Neuronal stem cell (in vitro differentiated cells): ENCODE measurements around the gene NAA20.

Source experiments
- DNase-seq: peaks from one replicate; pipeline ENCODE4 v3.0.0-alpha.2; 2013; ENCODE audit warnings: low spot score
- H2AFZ ChIP-seq: one replicate; pipeline ENCODE4 v1.6.1; 2013; ENCODE audit warnings: mild to moderate bottlenecking, low read length, inconsistent platforms
- H2AK5ac ChIP-seq: 2 replicates; pipeline ENCODE4 v1.6.1; 2013; ENCODE audit warnings: low read depth, mild to moderate bottlenecking, inconsistent platforms, low read length, moderate library complexity, mixed read lengths
- H2BK120ac ChIP-seq: 2 replicates; pipeline ENCODE4 v1.6.1; 2013; ENCODE audit warnings: low read depth, mild to moderate bottlenecking, inconsistent platforms, low read length, moderate library complexity, mixed read lengths
- H2BK12ac ChIP-seq: one replicate; pipeline ENCODE4 v1.6.1; 2013; ENCODE audit warnings: low read length, inconsistent platforms
- H2BK15ac ChIP-seq: 2 replicates; pipeline ENCODE4 v1.6.1; 2013; ENCODE audit warnings: mild to moderate bottlenecking, low read length, inconsistent platforms, mixed read lengths
- H2BK5ac ChIP-seq: one replicate; pipeline ENCODE4 v1.6.1; 2013; ENCODE audit warnings: inconsistent platforms, mild to moderate bottlenecking, low read length, moderate library complexity
- H3K14ac ChIP-seq: one replicate; pipeline ENCODE4 v1.6.1; 2013; ENCODE audit warnings: low read length, inconsistent platforms
- H3K18ac ChIP-seq: 2 replicates; pipeline ENCODE4 v1.6.1; 2013; ENCODE audit warnings: low read length, inconsistent platforms
- H3K23ac ChIP-seq: 2 replicates; pipeline ENCODE4 v1.6.1; 2013; ENCODE audit warnings: low read depth, mild to moderate bottlenecking, mixed read lengths, low read length, inconsistent platforms; ENCODE audit not compliant: poor library complexity
- H3K27ac ChIP-seq: replicated peaks from 3 replicates; pipeline ENCODE4 v1.5.1; 2013; ENCODE audit warnings: low read length, inconsistent platforms
- H3K27me3 ChIP-seq, 3 experiments: 2 replicates each; pipeline ENCODE4 v1.6.1; 2013; ENCODE audit warnings: low read length in 3 of 3, mild to moderate bottlenecking in 2 of 3, inconsistent platforms in 1 of 3, low read depth in 1 of 3, mixed read lengths in 1 of 3, moderate library complexity in 1 of 3; ENCODE audit not compliant: control insufficient read depth in 3 of 3, insufficient read depth in 3 of 3
- H3K36me3 ChIP-seq, 2 donors: replicated peaks in 1 of 2; 2 replicates each; pipeline ENCODE4 v1.6.1; 2013; ENCODE audit warnings: low read length in 2 of 2; ENCODE audit not compliant: control insufficient read depth in 2 of 2, insufficient read depth in 2 of 2
- H3K4ac ChIP-seq: 2 replicates; pipeline ENCODE4 v1.6.1; 2013; ENCODE audit warnings: inconsistent platforms, mild to moderate bottlenecking, low read length, moderate library complexity
- H3K4me1 ChIP-seq, 2 donors: 1 replicate in 1 of 2; 2 replicates in 1 of 2; pipeline ENCODE4 v1.6.1; 2013; ENCODE audit warnings: low read length in 2 of 2, low read depth in 1 of 2; ENCODE audit not compliant: control insufficient read depth in 2 of 2, insufficient read depth in 1 of 2
- H3K4me2 ChIP-seq: one replicate; pipeline ENCODE4 v1.6.1; 2013; ENCODE audit warnings: mild to moderate bottlenecking, low read length, inconsistent platforms; ENCODE audit not compliant: insufficient read depth, poor library complexity, severe bottlenecking
- H3K4me3 ChIP-seq, 2 donors: 2 replicates each; pipeline ENCODE4 v1.5.1; 2013; ENCODE audit warnings: low read length in 2 of 2, mild to moderate bottlenecking in 2 of 2, inconsistent platforms in 1 of 2, moderate library complexity in 1 of 2
- H3K79me1 ChIP-seq: one replicate; pipeline ENCODE4 v1.6.1; 2013; ENCODE audit warnings: low read depth, mild to moderate bottlenecking, inconsistent platforms, low read length, moderate library complexity
- H3K9ac ChIP-seq: one replicate; pipeline ENCODE4 v1.6.1; 2013; ENCODE audit warnings: mild to moderate bottlenecking, low read depth, low read length, inconsistent platforms; ENCODE audit not compliant: poor library complexity
- H3K9me3 ChIP-seq, 2 donors: replicated peaks in 1 of 2; 2 replicates each; pipeline versions ENCODE3 to v1.6.1; 2013; ENCODE audit warnings: low read length in 2 of 2, mild to moderate bottlenecking in 2 of 2, inconsistent platforms in 1 of 2, low read depth in 1 of 2, mixed read lengths in 1 of 2, moderate library complexity in 1 of 2; ENCODE audit not compliant: control insufficient read depth in 2 of 2, insufficient read depth in 1 of 2
- H4K8ac ChIP-seq: one replicate; pipeline ENCODE4 v1.6.1; 2013; ENCODE audit warnings: low read depth, mild to moderate bottlenecking, inconsistent platforms, low read length, moderate library complexity
- H4K91ac ChIP-seq: one replicate; pipeline ENCODE4 v1.6.1; 2013; ENCODE audit warnings: low read length, low read depth, mild to moderate bottlenecking, inconsistent platforms; ENCODE audit not compliant: poor library complexity
- WGBS, 2 donors: extraction: QIAGEN DNeasy Blood & Tissue Kit; methylation state at CpG; one replicate each; pipeline ENCODE4 v1.1.7; 2013; ENCODE audit warnings: missing lambda C conversion rate in 2 of 2, mixed read lengths in 1 of 2; ENCODE audit not compliant: insufficient read length in 2 of 2, insufficient replicate concordance in 1 of 2; ENCODE audit errors: extremely low coverage in 2 of 2; 5-methylcytosine and 5-hydroxymethylcytosine counted together

NAA20 gene

GRCh38 chr20:20065361-20065760 is 48.2 kb downstream of the NAA20 start:
- Histone ChIP-seq H3K4ac (no peak overlapping the region), H3K23ac (no peak overlapping the region), H3K14ac (no peak overlapping the region), H3K18ac (no peak overlapping the region), H3K27me3 (peaks cover 0 to 5% (median 0%) of the 10 kb centered on the region in 3 experiments), H4K8ac (no peak overlapping the region), H3K9ac (no peak overlapping the region), H3K4me1 (no peaks in the 10 kb centered on the region), H3K4me3 (no peak overlapping the region), H2BK12ac (no peak overlapping the region), H2BK120ac (no peak overlapping the region), H2AFZ (no peak overlapping the region), H2BK5ac (no peak overlapping the region), H3K27ac (no peak overlapping the region), H2BK15ac (no peak overlapping the region), H3K4me2 (no peak overlapping the region), H4K91ac (no peak overlapping the region), H2AK5ac (no peak overlapping the region), H3K36me3 (no peaks in the 10 kb centered on the region), H3K79me1 (no peaks in the 10 kb centered on the region), H3K9me3 (no peaks in the 10 kb centered on the region)
- DNase-seq, result no peak
- no CpG with 5 or more reads among the region's 1 CpG for WGBS, 2 donors

- H2BK12ac ChIP-seq, result no peak overlapping the region
- whole genome bisulfite sequencing, 2 donors, result no CpG with 5 or more reads among the region's 10 CpGs
- no peak for DNase-seq
Observed at GRCh38 chr20:20070871-20071726, 53.9 kb downstream of the NAA20 start.

GRCh38 chr20:20073801-20074371 is 56.7 kb downstream of the NAA20 start:
- no peak overlapping the region for H3K23ac ChIP-seq
- WGBS, 2 donors, result no CpG with 5 or more reads among the region's 15 CpGs

More at GRCh38 chr20:20070871-20071726, 53.9 kb downstream of the NAA20 start:
- no peaks in the 10 kb centered on the region for H3K79me1 ChIP-seq
- no peak overlapping the region for H4K8ac ChIP-seq
- H3K4me2 ChIP-seq, result no peak overlapping the region
- no peak overlapping the region for H3K4ac ChIP-seq
- no peak overlapping the region for H3K27ac ChIP-seq
- no peak overlapping the region for H3K18ac ChIP-seq
- H3K14ac ChIP-seq, result no peak overlapping the region
- H2AK5ac ChIP-seq, result no peak overlapping the region
- peaks cover 0 to 2% (median 0%) of the 10 kb centered on the region in 3 experiments for H3K27me3 ChIP-seq
- no peak overlapping the region for H2BK120ac ChIP-seq
- no peak overlapping the region for H2BK5ac ChIP-seq
- no peak overlapping the region for H4K91ac ChIP-seq
- no peaks in the 10 kb centered on the region for H3K36me3 ChIP-seq
- H2BK15ac ChIP-seq, result no peak overlapping the region
- no peak overlapping the region for H2AFZ ChIP-seq
- no peaks in the 10 kb centered on the region for H3K9me3 ChIP-seq
- H3K4me1 ChIP-seq, result no peaks in the 10 kb centered on the region
- H3K9ac ChIP-seq, result no peak overlapping the region
- H3K23ac ChIP-seq, result no peak overlapping the region
- H3K4me3 ChIP-seq, result no peak overlapping the region

GRCh38 chr20:20075032-20075431 is 57.9 kb downstream of the NAA20 start:
- no CpG with 5 or more reads among the region's 4 CpGs for WGBS, 2 donors
- H2BK5ac ChIP-seq, result no peak overlapping the region

More at GRCh38 chr20:20073801-20074371, 56.7 kb downstream of the NAA20 start:
- H3K9me3 ChIP-seq, result no peaks in the 10 kb centered on the region
- H4K8ac ChIP-seq, result no peak overlapping the region
- H2BK15ac ChIP-seq, result no peak overlapping the region
- peak overlapping the region; percentile 73 for H2AFZ ChIP-seq
- no peak overlapping the region for H2BK5ac ChIP-seq
- no peak overlapping the region for H4K91ac ChIP-seq
- peak overlapping the region; percentile 28 for H3K18ac ChIP-seq
- H3K4me2 ChIP-seq, result no peak overlapping the region
- DNase-seq, result no peak
- no peak overlapping the region for H3K27ac ChIP-seq
- H3K79me1 ChIP-seq, result no peaks in the 10 kb centered on the region
- no peak overlapping the region for H2BK120ac ChIP-seq
- H3K9ac ChIP-seq, result no peak overlapping the region
- no peak overlapping the region for H2BK12ac ChIP-seq
- H3K4me1 ChIP-seq, result no peaks in the 10 kb centered on the region
- H3K4ac ChIP-seq, result no peak overlapping the region
- peaks cover 0 to 9% (median 0%) of the 10 kb centered on the region in 3 experiments for H3K27me3 ChIP-seq
- no peaks in the 10 kb centered on the region for H3K36me3 ChIP-seq
- H3K14ac ChIP-seq, result no peak overlapping the region
- no peak overlapping the region for H3K4me3 ChIP-seq
- no peak overlapping the region for H2AK5ac ChIP-seq

More at GRCh38 chr20:20075032-20075431, 57.9 kb downstream of the NAA20 start:
- Histone ChIP-seq H2BK15ac (no peak overlapping the region), H3K27ac (no peak overlapping the region), H3K18ac (no peak overlapping the region), H2BK120ac (no peak overlapping the region), H3K79me1 (no peaks in the 10 kb centered on the region), H3K9ac (no peak overlapping the region), H2BK12ac (no peak overlapping the region), H3K4me1 (no peaks in the 10 kb centered on the region), H3K4ac (no peak overlapping the region), H4K91ac (no peak overlapping the region), H3K4me3 (no peak overlapping the region), H3K27me3 (peaks cover 0 to 13% (median 0%) of the 10 kb centered on the region in 3 experiments), H3K14ac (no peak overlapping the region), H4K8ac (no peak overlapping the region), H2AK5ac (no peak overlapping the region), H3K4me2 (no peak overlapping the region), H3K9me3 (no peaks in the 10 kb centered on the region), H3K36me3 (no peaks in the 10 kb centered on the region), H2AFZ (no peak overlapping the region), H3K23ac (no peak overlapping the region)
- DNase-seq, result no peak
